Adrenal gland (tissue), 12 donors: ENCODE measurements around the gene CBFA2T3. TPM values are rescaled to one million over a fixed set of nuclear protein-coding genes. Genes with fewer than 3 reads are reported as not detected.
A peak's percentile ranks its signal among the peaks of the same experiment; 100 is the strongest.

Source experiments
- DNase-seq, 7 donors: peaks; one replicate each; pipeline ENCODE4 v3.0.0-alpha.2; 2019 to 2020
- H3K27ac ChIP-seq, 5 donors: fragments of 200-600 bp; sonication (generic) in 4 of 5; 1 replicate in 3 of 5; 2 replicates in 2 of 5; pipeline versions ENCODE4 v1.5.1 to v1.8.0; 2016 to 2020; ENCODE audit warnings: mild to moderate bottlenecking in 1 of 5
- H3K27me3 ChIP-seq: fragments of 200-600 bp; 2 replicates; pipeline ENCODE4 v1.8.0; 2021
- H3K36me3 ChIP-seq, 2 donors: fragments of 200-600 bp; replicated peaks in 1 of 2; 1 replicate in 1 of 2; 2 replicates in 1 of 2; pipeline versions ENCODE4 v1.5.1 to v1.8.0; 2018 to 2022
- H3K4me1 ChIP-seq, 2 donors: fragments of 200-600 bp; replicated peaks in 1 of 2; 1 replicate in 1 of 2; 2 replicates in 1 of 2; pipeline versions ENCODE4 v1.5.1 to v1.8.0; 2018 to 2021
- H3K4me3 ChIP-seq, 4 donors: fragments of 200-600 bp; sonication (generic) in 3 of 4; one replicate each; pipeline ENCODE4 v1.5.1; 2016 to 2018
- H3K9me3 ChIP-seq, 3 donors: fragments of 200-600 bp; sonication (generic) in 1 of 3; replicated peaks in 1 of 3; 1 replicate in 2 of 3; 2 replicates in 1 of 3; pipeline versions ENCODE4 v1.5.1 to v1.8.0; 2016 to 2021
- POLR2A ChIP-seq, 2 donors: fragments of 450-650 bp; IDR thresholded peaks; one replicate each; pipeline ENCODE4 v1.6.1; 2017; ENCODE audit warnings: antibody characterized with exemption in 2 of 2, mild to moderate bottlenecking in 2 of 2, moderate library complexity in 1 of 2
- WGBS, 4 donors: extraction: QIAGEN DNeasy Blood & Tissue Kit in 2 of 4; methylation state at CpG; one replicate each; pipeline versions ENCODE4 v1.1.5 to v1.1.7; 2013 to 2017; 5-methylcytosine and 5-hydroxymethylcytosine counted together
- intact Hi-C, 2 donors: fragments of 100-400 bp; cut with DNase I; formaldehyde crosslinking; loops; one replicate each; pipeline versions ENCODE4 v1.14.1 to v1.15.0; 2022 to 2023
- polyA plus RNA-seq, 3 donors: library from polyadenylated mRNA; stranded (reverse); fragments of 200-250 nt in 2 of 3; fragments of 350-450 nt in 1 of 3; fragmentation: Illumina TruSeq in 1 of 3; extraction: RNeasy Lipid Tissue Mini Kit (QIAGEN cat#74804) in 1 of 3; gene quantifications; one replicate each; pipeline ENCODE4 v1.2.3, GENCODE V29; 2013 to 2014
- total RNA-seq, 9 donors: library from RNA; depleted of rRNA in 4 of 9; stranded (reverse); fragments of >200 nt in 4 of 9; fragments of 120-200 nt in 1 of 9; fragmentation: NEBNext Ultra II Directional in 1 of 9; extraction: Animal tissue kit (Norgen Biotek cat#: 25700) in 1 of 9; gene quantifications; one replicate each; pipeline versions ENCODE4 v1.1.0 to v1.2.4, GENCODE V29; 2013 to 2023
- TF ChIP-seq, protein P1 (sequence below), 6 experiments: fragments of 450-650 bp in 4 of 6; fragments of 200-600 bp in 2 of 6; sonication (generic) in 1 of 6; IDR thresholded peaks; 1 replicate in 5 of 6; 2 replicates in 1 of 6; pipeline versions ENCODE4 v1.5.1 to v1.8.0; 2016 to 2021; ENCODE audit warnings: antibody characterized with exemption in 6 of 6, mild to moderate bottlenecking in 2 of 6, moderate library complexity in 1 of 6
- donor health status: healthy with polysubstance abuse.
- donor health status: Bipolar disorder and iron deficiency.
- donor health status: DM: yes; HTN: yes; CAD: no.
- donor health status: DM: no; HTN: no; CAD: no.
- donor health status: DM: no; HTN: no; CAD: no.
- donor health status: DM: yes; HTN: yes; CAD: no.

The CBFA2T3 gene
- total and polyA plus RNA-seq, 12 donors: 0.30 to 16.9 (median 2.2) TPM

DNA sequence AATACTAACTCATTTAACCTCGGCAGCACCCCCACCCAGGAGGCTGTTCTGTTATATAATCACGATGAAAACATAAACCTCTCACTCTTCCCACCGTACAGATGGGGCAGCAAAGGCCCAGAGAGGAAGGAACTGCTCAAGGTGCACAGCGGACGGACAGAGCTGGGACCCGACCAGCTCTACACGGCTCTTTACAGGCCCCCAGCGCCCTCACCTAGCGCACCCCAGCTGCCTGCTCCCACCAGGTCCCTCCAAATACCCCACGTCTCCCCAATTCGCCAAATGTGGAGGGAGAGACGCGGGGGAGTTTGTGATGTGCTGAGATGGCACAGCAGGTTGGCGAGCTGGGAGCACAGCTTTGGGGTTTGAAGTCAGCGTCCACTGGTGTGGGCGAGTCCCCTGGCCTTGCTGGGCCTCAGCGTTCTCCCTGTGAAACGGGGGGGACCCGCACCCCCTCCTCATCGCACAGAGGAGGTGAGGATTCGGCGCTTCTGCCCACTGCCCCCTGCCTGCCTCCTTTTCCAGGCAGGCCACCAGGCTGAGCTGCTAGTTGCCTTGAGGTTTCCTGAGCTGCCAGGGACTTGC, 54.1 kb downstream of the CBFA2T3 start:
- TF ChIP-seq POLR2A (IDR thresholded peaks at IDR 0.05): no peak
- TF ChIP-seq, protein P1, sequence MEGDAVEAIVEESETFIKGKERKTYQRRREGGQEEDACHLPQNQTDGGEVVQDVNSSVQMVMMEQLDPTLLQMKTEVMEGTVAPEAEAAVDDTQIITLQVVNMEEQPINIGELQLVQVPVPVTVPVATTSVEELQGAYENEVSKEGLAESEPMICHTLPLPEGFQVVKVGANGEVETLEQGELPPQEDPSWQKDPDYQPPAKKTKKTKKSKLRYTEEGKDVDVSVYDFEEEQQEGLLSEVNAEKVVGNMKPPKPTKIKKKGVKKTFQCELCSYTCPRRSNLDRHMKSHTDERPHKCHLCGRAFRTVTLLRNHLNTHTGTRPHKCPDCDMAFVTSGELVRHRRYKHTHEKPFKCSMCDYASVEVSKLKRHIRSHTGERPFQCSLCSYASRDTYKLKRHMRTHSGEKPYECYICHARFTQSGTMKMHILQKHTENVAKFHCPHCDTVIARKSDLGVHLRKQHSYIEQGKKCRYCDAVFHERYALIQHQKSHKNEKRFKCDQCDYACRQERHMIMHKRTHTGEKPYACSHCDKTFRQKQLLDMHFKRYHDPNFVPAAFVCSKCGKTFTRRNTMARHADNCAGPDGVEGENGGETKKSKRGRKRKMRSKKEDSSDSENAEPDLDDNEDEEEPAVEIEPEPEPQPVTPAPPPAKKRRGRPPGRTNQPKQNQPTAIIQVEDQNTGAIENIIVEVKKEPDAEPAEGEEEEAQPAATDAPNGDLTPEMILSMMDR (IDR thresholded peaks at IDR 0.05): no peak
- Histone ChIP-seq H3K27me3 (no peaks in the 10 kb centered on the region), H3K4me1 (peaks cover 40 to 58% of the 10 kb centered on the region in 2 donors), H3K4me3 (no peak overlapping the region), H3K27ac (peak overlapping the region; percentile 7 to 99 (median 90)), H3K36me3 (no peaks in the 10 kb centered on the region), H3K9me3 (no peaks in the 10 kb centered on the region)
- DNase-seq: no peak
- WGBS, 4 donors: 76 to 79% (median 79%) methylated on average over 17 to 22 of the region's 22 CpGs
- intact Hi-C loops: no loop called here

DNA sequence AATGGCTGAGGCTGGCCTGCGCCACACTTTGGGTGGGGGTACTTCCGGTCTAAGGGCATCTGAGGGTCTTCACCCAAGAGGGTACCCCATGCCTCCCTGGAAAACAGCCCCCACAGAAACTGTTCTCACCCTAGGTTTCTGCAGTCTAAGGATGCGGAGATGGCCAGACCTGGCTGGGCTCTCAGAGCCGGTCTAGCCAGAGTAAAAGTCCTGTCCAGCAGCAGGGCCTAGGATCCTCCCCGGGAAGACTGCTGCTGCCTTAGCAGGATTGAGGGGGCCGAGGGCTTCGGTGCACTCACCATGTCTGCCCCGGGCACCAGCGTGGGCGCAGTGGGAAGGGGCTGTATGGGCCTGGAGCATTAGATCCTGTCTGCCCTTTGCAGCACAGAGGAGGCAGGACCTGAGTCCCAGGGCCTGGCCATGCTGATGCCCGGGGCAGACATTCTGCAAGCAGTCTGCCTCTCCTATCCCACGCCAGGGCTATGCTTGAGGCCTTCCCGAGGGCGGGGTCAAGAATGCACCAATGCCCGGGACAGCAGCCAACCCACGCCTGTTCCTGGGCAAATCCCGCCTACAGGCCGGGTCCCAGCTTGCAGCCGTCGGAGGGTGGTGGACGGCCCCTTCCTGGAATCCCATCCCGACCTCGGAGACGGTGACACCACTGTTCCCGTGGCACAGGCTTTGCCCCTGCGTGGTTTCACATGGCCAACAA, 54.7 kb downstream of the CBFA2T3 start:
- Histone ChIP-seq H3K27ac (peak overlapping the region; percentile 7 to 99 (median 90)), H3K4me1 (peaks cover 40 to 52% of the 10 kb centered on the region in 2 donors), H3K9me3 (no peaks in the 10 kb centered on the region), H3K27me3 (no peaks in the 10 kb centered on the region), H3K36me3 (no peaks in the 10 kb centered on the region), H3K4me3 (no peak overlapping the region)
- peak; percentile 88 to 99 (median 93) for DNase-seq
- TF ChIP-seq POLR2A (IDR thresholded peaks at IDR 0.05): peak in 1 of 2 donors; percentile 30
- TF ChIP-seq, protein P1 (IDR thresholded peaks at IDR 0.05): peak in 2 of 6 experiments; percentile 19 to 27
- WGBS, 4 donors: 37 to 75% (median 67%) methylated on average over 10 to 26 of the region's 26 CpGs
- intact Hi-C loops: no loop called here

DNA sequence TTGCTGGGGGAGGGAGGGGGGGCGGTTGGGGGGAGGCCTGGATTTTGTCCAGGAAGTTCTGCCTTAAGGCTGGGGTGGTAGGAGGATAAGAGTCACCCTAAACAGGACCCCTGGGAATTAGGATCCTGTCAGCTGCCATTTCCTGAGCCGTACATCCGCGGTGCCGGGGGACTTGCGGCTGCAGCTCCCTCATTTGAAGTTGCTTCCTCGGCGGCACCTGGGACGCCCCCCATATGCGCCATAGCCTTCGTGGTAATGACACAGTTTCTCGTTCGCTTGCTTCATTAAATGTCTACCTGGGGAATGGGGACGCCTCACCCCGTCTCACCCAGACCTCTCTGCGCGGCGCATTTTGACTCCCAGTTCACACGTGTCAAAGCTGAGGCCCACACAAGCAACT, 55.4 kb downstream of the CBFA2T3 start:
- intact Hi-C loops: no loop called here
- TF ChIP-seq, protein P1 (IDR thresholded peaks at IDR 0.05): no peak
- TF ChIP-seq POLR2A (IDR thresholded peaks at IDR 0.05): no peak
- Histone ChIP-seq H3K9me3 (no peaks in the 10 kb centered on the region), H3K27ac (peak overlapping the region in 3 of 5 donors; percentile 2 to 99 (median 97)), H3K4me3 (no peak overlapping the region), H3K27me3 (no peaks in the 10 kb centered on the region), H3K4me1 (peaks cover 37 to 48% of the 10 kb centered on the region in 2 donors), H3K36me3 (no peaks in the 10 kb centered on the region)
- no peak for DNase-seq
- WGBS, 4 donors: 76 to 83% (median 81%) methylated on average over 15 to 19 of the region's 19 CpGs

DNA sequence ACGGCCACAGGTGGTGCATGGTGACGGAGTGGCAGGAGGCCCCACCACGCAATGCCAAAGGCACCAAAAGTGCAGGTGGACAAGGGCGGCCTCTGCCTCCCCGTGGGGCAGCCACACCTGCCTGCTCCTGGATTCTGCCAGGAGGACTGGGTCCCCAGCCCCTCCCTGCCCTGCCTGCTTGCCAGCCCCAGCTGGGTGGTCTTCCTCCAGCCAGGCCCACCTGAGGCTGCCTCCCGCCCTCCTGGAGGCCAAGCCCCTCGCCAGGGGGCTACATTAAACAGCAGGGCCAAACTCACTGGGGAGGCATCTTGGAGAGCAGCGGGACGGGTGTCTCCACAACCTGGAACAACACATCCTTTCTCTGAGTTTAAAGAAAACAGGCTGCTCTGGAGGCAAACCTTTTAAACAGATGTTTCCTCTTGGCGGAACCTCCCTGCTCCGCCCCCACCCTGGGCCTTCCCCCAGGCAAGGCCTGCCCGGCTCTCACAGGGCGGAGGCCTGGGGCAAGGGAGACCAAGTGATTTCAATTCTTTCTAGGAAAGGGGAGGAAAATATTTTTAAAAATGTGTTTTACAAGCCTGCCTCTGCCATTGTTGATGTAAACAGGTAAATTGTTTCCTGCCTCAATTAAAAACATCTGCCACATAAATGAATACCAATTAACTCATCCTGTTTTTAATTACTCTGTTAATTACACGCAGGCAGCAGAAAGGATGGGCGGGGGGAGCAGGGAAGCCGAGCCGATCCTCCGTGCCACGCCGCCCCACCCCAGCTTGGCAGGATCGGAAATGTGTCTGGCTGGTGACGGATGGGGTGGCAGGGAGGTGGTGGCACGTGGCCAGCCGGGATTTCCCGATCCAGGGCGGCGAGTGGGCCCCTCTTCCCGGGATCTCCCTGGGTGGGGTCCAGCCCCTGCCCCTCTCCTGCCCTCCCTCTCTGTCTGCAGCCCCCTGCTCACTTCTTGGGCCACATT, 56.1 kb downstream of the CBFA2T3 start:
- Histone ChIP-seq H3K27me3 (no peaks in the 10 kb centered on the region), H3K36me3 (no peaks in the 10 kb centered on the region), H3K4me1 (peaks cover 31 to 48% of the 10 kb centered on the region in 2 donors), H3K27ac (peak overlapping the region in 3 of 5 donors; percentile 2 to 99 (median 24)), H3K4me3 (no peak overlapping the region), H3K9me3 (no peaks in the 10 kb centered on the region)
- WGBS, 4 donors: 19 to 39% (median 31%) methylated on average over 9 to 28 of the region's 28 CpGs
- TF ChIP-seq, protein P1 (IDR thresholded peaks at IDR 0.05): no peak
- no peak for TF ChIP-seq POLR2A (IDR thresholded peaks at IDR 0.05)
- intact Hi-C loops: no loop called here
- peak in 4 of 7 donors; percentile 51 to 69 (median 57) for DNase-seq
